AG09309 (cell line): ENCODE data around the gene ADAMTS6.

ENCODE experiments used
- DNase-seq: peaks from one replicate; pipeline ENCODE4 v3.0.0-alpha.2; 2010; ENCODE audit warnings: low read depth
- H3K4me3 ChIP-seq: 2 replicates; pipeline ENCODE4 v1.5.1; 2011; ENCODE audit warnings: mild to moderate bottlenecking, low read depth, low read length, moderate library complexity; ENCODE audit not compliant: control insufficient read depth
- TF ChIP-seq, protein P1 (sequence below): IDR thresholded peaks from 2 replicates; pipeline ENCODE4 v1.5.1; 2011; ENCODE audit warnings: mild to moderate bottlenecking, low read depth, low read length, inconsistent platforms; ENCODE audit not compliant: insufficient read depth, control insufficient read depth; ENCODE audit errors: missing control alignments

The ADAMTS6 gene

DNA sequence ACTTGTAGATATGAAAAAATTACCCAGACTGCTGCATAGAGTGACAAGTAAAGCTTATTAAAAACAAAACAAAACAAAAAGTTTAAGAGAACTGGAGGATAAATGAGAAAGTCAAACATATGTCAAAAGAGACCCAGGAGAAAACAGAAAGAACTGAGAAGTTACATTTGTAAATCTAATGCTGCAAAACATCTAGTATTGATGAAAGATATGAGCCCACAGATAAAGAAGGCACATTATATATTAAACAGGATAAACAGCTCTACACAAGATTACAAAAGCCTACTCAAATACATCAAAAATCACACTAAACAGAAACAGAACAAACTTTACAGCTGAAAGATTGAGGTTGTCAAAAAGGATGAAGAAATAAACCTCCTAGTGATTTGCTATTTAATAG lies 55.1 kb downstream of the ADAMTS6 start:
- TF ChIP-seq, protein P1, sequence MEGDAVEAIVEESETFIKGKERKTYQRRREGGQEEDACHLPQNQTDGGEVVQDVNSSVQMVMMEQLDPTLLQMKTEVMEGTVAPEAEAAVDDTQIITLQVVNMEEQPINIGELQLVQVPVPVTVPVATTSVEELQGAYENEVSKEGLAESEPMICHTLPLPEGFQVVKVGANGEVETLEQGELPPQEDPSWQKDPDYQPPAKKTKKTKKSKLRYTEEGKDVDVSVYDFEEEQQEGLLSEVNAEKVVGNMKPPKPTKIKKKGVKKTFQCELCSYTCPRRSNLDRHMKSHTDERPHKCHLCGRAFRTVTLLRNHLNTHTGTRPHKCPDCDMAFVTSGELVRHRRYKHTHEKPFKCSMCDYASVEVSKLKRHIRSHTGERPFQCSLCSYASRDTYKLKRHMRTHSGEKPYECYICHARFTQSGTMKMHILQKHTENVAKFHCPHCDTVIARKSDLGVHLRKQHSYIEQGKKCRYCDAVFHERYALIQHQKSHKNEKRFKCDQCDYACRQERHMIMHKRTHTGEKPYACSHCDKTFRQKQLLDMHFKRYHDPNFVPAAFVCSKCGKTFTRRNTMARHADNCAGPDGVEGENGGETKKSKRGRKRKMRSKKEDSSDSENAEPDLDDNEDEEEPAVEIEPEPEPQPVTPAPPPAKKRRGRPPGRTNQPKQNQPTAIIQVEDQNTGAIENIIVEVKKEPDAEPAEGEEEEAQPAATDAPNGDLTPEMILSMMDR: no peak
- DNase-seq: no peak
- H3K4me3 ChIP-seq: no peak overlapping the region

DNA sequence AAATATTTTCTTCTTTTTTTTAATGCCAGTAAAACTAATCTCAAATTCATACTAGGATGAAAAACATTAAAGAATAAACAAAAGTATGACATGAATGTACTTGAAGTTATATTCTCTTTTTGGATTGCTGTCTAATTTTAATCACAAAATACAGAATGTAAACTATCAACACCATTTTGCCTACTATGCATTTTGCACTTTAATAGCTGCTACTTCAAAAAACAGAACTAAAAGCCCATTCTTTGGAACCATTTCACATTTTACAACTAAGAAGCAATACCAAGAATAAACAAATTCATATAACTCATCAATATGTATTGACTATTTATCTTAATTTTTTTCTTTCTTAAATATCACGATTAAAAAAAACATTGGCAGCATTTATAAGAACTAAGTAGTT lies 58.1 kb downstream of the ADAMTS6 start:
- TF ChIP-seq, protein P1: no peak
- DNase-seq: no peak
- H3K4me3 ChIP-seq: no peak overlapping the region

- TF ChIP-seq, protein P1: no peak
- no peak for DNase-seq
- H3K4me3 ChIP-seq: no peak overlapping the region
These were observed 63.1 kb downstream of the ADAMTS6 start for GRCh38 chr5:65418661-65419060.

DNA sequence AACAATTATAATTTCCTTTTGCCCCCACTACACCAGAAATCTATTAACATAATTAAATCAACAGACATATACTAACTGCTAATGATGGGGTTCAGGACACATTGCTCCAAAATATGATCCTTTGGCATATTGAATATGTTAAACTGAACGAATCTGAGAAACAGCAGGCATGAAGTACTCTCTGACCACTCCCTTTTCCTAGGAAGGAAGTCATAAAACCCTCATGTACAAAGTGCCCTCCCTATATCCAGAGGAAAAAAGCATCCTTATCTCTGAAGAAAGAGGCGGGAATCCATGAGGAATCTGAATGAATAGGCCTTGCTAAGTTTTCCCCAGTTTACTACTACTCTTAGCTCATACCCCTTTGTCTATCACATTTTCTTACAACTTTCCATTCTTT lies 67.9 kb downstream of the ADAMTS6 start:
- TF ChIP-seq, protein P1: no peak
- DNase-seq: no peak

GRCh38 chr5:65412842-65413241 lies 68.9 kb downstream of the ADAMTS6 start:
- no peak overlapping the region for H3K4me3 ChIP-seq
- TF ChIP-seq, protein P1: no peak
- DNase-seq: no peak

More for the DNA sequence above, 67.9 kb downstream of the ADAMTS6 start:
- H3K4me3 ChIP-seq: no peak overlapping the region

GRCh38 chr5:65411356-65411755 lies 70.4 kb downstream of the ADAMTS6 start:
- TF ChIP-seq, protein P1: no peak
- H3K4me3 ChIP-seq: no peak overlapping the region
- no peak for DNase-seq
